Measurements from ENCODE around the gene EDNRB. TPM values are rescaled to one million over a fixed set of nuclear protein-coding genes. Genes with fewer than 3 reads are reported as not detected.
A peak's percentile ranks its signal among the peaks of the same experiment; 100 is the strongest.
"Not testable (repeated sequence)": the region's sequence is repeated elsewhere in the genome, so short reads cannot be mapped to it uniquely, and the experiment has no call there.

The EDNRB gene
- total RNA-seq, 1 donor from 2014 or later, result 86.3 TPM

DNA sequence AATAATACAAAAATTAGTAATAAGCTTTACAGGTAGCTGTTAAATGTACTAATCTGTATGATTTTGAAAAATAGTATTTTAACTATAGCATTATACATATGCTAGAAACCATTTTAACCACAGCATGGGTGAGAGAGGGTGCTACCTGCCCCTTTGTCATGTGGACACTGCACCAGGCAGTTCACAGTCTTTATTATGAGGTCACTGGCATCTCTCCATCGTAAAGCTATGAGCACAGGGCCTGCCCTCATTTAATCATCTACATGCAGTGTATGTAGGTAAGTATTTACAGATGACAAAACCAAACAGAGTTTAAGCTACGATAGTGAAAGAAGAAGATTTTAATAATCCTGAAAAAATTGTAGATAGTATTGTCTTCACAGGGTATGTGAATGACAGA lies 21.7 kb downstream of the EDNRB start:
- DNase-seq (ENCODE audit: low read depth in 2 of 2), result peak; percentile 70 to 71

DNA sequence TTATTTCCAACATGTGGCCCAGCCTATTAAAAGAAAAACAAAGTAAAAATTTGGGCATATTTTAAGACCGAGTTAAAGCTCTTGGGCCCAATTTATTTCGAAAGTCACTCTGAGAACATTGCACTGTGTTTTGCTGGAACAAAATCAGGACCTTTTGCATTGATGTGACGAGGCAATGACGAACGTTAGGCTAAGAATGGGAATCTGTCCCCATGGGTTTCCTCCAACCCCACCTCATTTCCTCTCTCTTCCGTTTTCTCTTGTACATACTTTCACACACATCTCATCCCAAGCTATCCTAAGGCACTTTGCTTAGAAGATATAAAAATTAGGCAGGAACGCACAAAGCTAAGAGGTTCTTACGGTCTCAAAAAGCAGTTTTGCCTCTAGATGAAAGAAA lies 22.1 kb downstream of the EDNRB start:
- DNase-seq (ENCODE audit: low read depth in 2 of 2), result peak; percentile 92 to 98

DNA sequence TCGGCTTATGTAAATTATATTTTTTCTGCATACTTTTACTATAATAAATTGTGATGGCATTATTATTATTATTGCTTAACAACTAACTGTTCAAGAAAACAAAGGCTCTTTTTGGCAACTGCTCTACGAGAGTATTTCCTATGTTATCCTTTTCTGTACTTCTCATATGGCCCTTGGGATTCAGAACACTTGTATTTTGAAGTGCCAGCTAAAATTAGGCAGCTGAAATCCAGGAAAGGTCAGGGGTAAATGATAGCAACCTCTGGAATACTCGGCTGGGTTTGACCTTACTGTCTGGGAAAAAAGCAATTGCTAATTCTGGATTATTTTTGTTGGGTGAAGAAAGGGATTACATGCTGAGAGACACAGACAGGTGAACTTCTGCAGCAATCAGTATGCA lies 23.9 kb downstream of the EDNRB start:
- no peak for DNase-seq (ENCODE audit: low read depth in 2 of 2)

DNA sequence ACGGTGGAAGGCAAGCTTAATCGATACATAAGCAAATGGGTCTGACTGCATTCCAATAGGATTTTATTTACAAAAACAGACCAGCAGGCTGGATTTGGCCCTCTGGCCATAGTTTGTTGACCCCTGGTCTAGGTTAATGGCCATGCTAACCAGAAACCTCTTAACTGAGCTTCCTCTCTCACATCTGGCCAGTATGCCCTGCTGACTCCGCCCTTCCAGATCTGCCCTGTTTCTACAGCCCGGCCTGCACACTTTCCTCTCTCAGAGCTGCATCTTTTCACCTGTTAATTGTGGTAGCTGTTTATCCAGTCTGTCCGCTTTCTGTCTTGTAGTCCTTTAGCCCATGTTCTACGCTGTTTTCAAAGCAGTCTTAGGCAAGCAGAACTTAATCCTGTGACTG lies 25.6 kb downstream of the EDNRB start:
- no peak for DNase-seq (ENCODE audit: low read depth in 2 of 2)

DNA sequence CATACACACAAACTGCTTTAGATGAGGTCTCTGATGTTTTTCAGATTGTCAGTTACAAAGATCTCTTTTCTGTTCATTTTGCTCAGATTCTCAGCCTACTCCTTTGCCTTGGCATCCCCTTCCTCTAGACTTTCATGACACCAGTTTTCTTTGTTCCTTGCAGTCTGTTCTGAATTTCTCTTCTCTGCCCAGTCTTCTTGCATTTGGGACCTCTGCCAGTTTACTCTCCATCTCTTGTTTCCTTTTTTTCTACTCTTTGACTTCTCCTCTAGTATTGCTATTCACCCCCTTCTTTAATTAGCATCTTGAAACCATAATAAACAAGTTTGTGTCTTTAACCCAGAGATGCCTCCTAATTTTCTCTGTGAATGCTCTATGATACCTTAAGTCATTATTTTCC lies 26.1 kb downstream of the EDNRB start:
- DNase-seq (ENCODE audit: low read depth in 2 of 2), result no peak

DNA sequence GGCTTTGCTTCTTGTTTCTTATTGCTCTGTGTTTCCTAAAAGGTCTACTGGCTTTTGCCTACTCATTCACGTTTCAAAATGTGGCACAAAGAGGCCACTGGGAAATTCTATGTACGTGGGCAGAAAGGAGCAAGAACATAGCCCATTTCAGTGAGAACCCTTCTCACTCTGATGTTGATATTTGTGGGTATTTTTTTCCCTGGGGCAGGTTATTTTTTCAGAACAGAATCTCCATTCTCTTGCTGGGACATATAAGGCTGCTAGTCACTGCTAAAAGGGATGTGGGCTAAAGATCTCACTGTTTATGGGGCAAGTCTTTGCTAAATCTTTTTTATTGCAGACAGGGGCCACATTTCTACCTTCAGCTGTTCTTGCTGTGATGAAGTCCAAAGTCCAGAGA lies 27.1 kb downstream of the EDNRB start:
- no peak for DNase-seq (ENCODE audit: low read depth in 2 of 2)

DNA sequence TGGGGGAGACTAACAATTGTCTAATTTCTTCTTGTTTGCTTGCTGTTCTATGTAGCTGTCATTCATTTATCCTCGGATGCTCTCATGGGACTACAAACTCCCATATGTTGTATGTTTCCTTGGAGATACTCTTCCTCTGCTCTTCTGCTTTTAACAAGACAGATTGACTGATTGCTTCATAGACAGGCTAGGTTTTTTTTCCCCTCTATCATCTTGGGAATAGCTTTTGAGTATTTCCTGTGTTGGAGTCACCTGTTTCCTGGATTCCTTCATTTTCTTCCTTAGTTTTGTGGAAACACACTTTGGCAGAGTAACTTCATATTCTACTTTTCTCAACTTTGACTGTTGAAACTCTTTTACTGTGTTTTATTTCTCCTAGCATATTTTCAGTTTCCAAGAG lies 27.6 kb downstream of the EDNRB start:
- peak in 1 of 2 donors; percentile 60 for DNase-seq (ENCODE audit: low read depth in 2 of 2)

DNA sequence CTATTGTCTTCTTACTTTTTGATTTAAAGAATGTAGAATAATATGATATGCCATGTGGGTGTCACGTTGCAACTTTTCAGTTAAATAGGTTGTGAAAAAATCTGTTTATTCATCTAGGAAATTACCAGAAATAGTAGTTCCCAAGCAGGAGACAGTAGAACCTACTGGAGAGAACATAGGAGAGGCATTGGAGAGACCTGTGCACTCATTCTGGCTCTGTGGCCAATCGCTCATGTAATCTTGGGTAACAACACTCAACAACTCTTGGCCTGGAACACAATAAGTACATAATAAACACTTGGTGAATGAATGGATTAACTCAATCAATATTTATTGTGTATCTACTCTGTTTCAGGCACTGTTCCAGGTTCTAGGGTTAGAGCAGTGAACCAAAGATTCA lies 35.3 kb downstream of the EDNRB start:
- no peak for DNase-seq (ENCODE audit: low read depth in 2 of 2)

DNA sequence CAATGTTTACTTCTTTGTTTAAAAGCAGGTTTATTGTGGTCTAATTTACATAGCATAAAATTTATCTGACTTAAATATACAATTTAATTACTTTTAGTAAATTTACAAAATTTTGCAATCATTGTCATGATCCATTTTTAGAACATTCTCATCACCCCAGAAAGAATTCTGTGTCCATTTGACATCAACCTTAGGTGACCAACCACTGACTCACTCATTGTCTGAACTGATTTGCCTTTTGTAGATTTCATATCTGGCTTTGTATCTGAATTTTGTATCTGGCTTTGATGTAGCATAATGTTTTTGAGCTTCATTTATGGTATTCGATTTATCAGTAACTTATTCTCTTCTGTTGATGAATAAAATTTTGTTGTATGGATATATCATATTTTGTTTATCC lies 40.4 kb downstream of the EDNRB start:
- peak in 1 of 2 donors; percentile 22 for DNase-seq (ENCODE audit: low read depth in 2 of 2)

DNA sequence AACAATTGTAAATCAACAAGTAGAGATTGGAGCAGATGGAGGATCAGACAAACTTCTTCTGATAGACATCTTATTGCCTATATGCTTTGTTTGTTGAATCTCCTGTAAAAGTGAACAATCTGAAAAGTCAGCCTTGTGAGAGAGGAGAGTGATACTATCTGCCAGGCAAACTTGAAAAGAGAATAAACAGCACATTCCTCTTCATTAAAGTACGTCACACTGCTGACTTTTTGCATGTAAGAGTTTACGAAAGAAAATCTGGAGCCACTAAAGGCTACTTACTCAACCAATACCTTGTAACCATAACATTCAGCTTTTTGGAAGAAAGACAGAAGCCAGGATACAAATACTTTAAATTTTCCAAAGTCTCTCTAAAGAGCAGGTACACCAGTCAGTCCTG lies 42.5 kb downstream of the EDNRB start:
- no peak for DNase-seq (ENCODE audit: low read depth in 2 of 2)

DNA sequence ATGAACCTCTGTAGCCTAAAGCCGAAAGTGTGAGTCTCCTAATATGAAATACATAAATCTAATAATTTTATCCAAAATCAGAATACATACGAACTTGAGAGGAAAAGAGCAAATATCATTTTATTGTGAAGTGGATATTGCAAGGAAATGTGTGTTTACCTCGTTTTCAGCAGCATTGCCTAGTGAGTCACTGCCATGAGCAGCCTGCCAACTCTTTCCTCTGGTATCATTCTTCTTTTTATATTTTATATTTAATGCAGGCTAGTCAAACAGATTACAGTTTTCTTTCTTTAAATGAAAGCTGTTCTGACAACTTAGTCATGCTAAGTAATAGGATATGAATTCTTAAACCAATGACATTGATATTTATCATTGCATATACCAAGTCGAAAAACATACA lies 44.2 kb downstream of the EDNRB start:
- DNase-seq (ENCODE audit: low read depth in 2 of 2), result peak in 1 of 2 donors; percentile 78

DNA sequence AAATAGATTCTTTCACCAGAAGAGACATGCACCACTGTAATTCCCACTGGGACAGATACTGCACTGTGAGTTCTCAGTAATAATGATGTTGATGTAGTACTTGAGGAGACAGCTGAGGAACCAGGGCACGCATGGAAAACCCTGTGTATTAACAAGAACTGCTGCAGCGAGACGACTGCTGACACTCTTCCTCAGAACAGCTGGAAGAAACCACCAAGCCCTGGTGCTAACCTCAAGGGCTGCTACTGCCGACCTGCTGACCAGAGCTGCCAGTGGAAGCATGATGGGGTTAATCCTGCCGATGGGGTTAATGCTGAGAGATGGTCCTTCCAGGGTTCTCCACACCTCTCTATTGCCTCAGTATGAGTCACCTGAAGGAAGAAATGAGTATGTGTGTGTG lies 45.6 kb downstream of the EDNRB start:
- DNase-seq (ENCODE audit: low read depth in 2 of 2), result no peak

DNA sequence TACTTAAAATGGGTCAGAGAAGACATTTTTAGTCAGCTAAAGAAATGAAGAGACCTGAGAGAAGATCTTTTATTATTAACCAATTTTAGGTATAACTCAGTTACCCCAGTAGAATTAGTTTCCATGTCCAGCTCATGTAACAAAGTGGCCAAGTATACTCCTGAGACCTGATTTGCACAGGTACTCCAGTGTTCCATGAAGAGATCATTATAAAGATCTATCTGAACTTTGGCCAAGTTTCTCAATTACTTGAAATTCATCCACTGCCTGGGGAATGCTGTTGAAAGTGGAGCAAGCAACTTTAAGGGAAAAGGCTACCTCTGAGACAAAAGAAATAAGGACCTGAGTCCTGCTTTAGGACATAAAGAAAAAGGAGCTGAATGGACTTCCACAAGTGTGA lies 47.0 kb downstream of the EDNRB start:
- no peak for DNase-seq (ENCODE audit: low read depth in 2 of 2)

DNA sequence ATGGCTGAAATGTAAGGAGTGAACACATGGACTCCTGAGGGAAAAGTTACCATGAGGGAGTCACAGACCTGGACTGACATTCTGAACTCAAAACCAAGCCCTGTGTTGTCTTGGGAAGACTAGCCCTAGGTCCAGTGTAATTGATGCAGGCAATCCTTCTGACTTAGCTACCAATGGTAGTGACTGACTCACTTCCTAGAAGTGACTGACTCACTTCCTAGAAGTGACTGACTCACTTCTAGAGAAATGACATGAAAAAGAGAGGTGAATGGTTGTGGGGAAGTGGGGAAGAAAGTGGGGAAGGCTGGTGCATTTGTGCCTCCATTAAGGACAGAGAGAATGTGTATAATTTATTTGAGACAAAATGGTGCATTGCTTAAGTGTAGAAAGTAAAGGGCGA lies 49.9 kb downstream of the EDNRB start:
- DNase-seq (ENCODE audit: low read depth in 2 of 2), result peak in 1 of 2 donors; percentile 76

DNA sequence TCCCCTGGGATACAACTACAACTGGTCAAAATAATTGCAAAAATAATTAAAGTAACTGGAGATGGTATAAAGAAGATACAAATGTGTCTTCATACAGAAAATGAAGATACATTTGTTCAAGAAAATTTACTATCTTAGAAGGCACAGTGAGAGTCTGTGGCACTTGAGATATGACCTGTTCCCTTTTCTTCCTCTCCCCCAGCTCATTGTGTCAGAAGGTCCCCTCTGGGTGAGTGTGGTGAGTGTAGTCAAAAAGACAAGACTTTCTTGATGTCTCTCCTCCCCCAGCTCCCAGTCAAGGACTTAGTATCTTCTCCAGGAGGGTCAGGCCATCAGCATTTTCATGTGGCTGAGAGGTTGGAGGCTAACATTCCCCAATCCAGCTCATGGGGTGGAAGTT lies 51.7 kb downstream of the EDNRB start:
- no peak for DNase-seq (ENCODE audit: low read depth in 2 of 2)

DNA sequence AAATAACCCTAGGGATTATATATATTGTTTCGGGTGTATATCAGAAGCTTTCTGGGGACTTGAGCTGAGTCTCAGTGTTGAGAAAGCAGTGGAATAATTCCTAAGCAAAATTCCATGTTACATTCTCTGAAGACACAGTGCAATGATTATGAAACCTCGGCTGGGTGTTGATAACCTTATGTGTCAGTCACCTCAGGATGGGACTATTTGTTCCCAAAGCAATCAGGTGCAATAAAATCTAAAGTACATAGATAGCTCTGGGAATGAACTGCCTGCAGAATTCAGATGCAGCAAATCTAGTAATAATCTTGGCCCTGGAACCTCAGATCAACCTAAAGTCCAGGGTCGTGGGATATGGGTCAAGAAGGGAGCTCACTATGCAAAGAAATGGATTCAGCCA lies 53.0 kb downstream of the EDNRB start:
- no peak for DNase-seq (ENCODE audit: low read depth in 2 of 2)

DNA sequence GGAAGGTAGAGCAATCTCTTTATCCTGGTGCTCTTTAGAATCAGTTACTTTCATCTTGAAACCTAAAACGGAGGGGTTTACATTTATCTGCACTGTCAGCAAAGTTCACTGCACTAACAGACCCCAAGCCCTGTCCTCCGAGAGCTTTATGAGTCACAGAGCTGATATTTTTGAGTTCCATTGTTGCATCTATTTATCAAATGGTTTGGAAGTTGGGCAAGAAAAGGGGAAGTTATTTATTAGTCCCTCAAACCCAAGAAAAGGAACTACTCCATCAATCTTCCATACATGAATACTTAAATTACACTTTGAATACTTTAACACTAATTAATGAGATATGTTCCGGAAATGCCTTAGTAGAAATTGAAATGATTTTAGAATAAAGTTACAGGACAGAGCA lies 55.5 kb downstream of the EDNRB start:
- DNase-seq (ENCODE audit: low read depth in 2 of 2), result no peak

DNA sequence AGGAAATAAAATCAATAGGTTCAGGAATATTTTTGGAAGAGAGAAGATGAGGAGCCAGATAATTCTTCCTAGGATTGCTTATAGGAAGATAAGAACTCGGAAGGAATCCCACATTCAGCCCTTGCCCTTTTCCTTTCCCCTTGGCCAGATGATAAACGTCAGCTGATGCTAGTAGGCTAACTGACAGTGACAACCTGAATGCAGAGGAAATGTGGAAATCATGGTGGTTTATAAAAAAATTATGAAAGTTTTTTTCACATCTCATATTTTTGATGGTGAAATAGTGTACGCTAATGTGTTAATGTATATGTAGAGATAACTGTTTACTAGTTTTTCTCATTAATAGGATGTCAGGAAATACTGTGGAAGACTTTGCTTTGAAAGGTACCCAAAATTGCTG lies 56.9 kb downstream of the EDNRB start:
- no peak for DNase-seq (ENCODE audit: low read depth in 2 of 2)

DNA sequence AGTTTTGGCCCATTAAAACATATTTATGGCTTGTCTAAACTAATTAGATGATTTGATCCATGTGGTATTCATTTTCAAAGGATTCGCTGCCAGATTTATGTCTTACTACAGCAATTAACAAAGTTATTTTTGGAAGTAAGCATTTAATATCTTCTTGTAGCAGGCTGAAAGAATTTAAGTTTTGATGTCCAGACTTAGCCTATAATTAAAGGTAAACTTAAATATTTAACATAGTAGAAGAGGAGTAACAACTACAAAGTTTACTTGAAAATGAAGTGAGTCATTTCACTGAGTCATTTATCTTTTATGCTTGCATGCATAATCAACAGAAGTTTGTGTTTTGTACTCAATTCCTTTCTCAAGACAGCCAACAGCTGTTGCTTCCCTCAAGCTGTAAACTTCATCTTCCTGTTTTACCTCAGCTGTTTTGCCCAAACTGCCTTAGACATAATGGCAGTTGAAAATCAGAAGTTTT lies 58.1 kb downstream of the EDNRB start:
- DNase-seq (ENCODE audit: low read depth in 2 of 2), result peak in 1 of 2 donors; percentile 74

DNA sequence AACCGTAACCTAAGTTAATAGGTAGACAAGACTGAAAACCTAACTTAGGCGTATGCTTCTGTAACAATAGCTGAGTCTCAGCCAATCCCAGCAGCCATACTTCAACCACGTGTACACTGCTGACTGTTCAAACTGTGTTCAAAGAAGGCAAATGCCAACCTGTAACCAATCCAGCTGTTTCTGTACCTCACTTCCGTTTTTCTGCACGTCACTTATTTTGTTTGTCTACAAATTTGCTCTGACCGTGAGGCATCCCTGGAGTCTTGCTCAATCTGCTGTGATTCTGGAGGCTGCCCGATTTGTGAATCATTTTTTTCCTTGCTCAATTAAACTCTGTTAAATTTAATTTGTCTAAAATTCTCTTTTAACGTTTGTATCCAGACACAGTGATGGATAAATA lies 59.2 kb downstream of the EDNRB start:
- DNase-seq (ENCODE audit: low read depth in 2 of 2), result no peak

DNA sequence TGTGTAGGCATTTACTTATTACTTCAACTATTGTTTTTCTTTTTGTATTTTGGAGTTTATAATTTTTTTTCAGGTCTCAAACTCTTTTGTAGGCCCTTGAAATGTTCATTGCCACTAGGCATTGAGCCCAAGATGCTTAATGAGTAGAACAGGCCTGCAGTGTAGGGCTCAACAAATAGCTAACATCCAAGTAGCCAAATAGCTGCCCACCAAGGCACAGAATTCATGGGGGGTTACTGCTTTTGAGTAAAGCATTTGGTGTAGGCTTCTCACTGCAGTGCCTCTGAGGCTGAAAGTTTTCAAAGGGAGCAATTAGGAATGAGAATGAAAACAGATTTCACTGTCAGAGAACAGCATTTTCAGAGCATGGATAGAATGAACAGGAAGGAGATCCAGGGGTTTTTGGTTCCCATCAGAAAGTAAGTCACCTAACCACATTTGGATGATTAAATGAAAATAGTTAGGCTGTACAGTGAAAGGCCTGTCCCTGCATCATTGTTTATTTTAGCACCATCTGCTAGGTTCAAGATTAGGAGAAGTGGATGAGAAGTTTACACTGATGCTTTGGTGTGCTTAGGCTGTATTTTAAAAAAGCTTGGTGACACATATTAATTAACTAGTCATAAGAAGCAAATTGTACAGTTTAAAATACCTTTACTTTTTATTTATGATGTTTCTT lies 61.0 kb downstream of the EDNRB start:
- no peak for DNase-seq (ENCODE audit: low read depth in 2 of 2)

DNA sequence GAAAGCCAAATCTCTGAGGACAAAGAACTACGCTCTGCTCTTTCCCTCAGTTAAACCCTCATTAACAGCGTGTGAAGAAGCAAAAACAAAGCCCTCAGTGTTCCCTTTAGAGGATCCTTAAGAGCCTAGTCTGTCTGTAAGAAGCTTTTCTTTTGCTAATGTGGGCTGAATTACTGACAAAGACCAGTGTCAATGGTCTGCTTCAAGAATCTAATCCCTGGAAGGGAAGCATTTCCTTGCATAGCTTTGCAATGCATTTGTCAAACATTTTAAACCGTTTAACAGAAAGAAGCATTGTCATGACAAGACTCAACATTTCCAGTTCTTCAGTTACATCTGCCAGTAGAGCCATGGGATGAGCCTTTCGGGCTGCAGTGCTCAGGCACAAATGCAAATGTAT lies 64.9 kb downstream of the EDNRB start:
- DNase-seq (ENCODE audit: low read depth in 2 of 2), result no peak

DNA sequence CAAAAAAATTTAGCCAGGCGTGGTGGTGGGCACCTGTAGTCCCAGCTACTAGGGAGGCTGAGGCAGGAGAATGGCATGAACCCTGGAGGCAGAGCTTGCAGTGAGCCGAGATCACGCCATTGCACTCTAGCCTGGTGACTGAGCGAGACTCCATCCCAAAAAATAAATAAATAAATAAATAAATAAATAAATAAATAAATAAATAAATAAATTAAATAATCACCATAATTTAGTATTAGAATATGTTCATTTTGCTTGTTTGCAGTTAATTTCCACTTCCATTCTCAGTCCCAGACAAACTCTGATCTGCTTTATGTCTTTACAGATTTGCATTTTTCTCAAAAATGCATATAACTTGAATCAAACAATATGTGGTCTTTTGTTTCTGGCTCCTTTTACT lies 70.6 kb downstream of the EDNRB start:
- DNase-seq (ENCODE audit: low read depth in 2 of 2), result not testable (repeated sequence)

DNA sequence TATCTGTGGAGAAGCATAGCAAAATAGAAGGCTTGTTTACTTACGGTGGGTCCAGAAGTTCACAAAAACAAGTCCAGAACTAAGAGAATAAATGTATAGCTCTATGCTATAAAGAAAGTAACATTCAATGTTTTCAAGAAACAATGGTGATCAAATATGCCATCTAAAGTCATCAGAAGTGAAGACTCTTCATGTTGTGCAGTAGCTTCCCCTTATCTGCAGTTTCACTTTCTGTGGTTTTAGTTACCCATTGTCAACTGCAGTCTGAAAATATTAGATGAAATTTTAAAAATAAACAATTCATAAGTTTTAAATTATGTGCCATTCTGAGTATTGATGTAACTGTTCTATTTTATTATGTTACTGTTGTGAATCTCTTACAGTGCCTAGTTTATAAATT lies 72.5 kb downstream of the EDNRB start:
- no peak for DNase-seq (ENCODE audit: low read depth in 2 of 2)
